Activated naive CD4-positive, alpha-beta T cell treated with anti-CD3 and anti-CD28 coated beads for 36 hours (primary cell): ENCODE measurements around the gene OR2T6. TPM values are rescaled to one million over a fixed set of nuclear protein-coding genes. Genes with fewer than 3 reads are reported as not detected.
"Not testable (repeated sequence)": the region's sequence is repeated elsewhere in the genome, so short reads cannot be mapped to it uniquely, and the experiment has no call there.

Source experiments
- CTCF ChIA-PET: fragments of 350-600 bp; sonication (Branson Sonifier 250); formaldehyde crosslinking; loops from one replicate; lab custom pipeline; 2021; ENCODE audit warnings: antibody characterized with exemption; lab: Charles Lee
- DNase-seq: peaks from one replicate; pipeline ENCODE4 v3.0.0-alpha.2; 2020
- H3K27ac Mint-ChIP-seq: one replicate; pipeline ENCODE4 v1.8.0; 2021; ENCODE audit warnings: mild to moderate bottlenecking, mixed read lengths
- H3K27me3 Mint-ChIP-seq: one replicate; pipeline ENCODE4 v1.8.0; 2021; ENCODE audit warnings: low read depth, mixed read lengths
- H3K36me3 Mint-ChIP-seq: one replicate; pipeline ENCODE4 v1.8.0; 2021; ENCODE audit warnings: low read depth, mixed read lengths
- H3K4me1 Mint-ChIP-seq: one replicate; pipeline ENCODE4 v1.8.0; 2021; ENCODE audit warnings: low read depth, mixed read lengths
- H3K4me3 Mint-ChIP-seq: one replicate; pipeline ENCODE4 v1.8.0; 2021; ENCODE audit warnings: mild to moderate bottlenecking, moderate library complexity, mixed read lengths
- H3K9me3 Mint-ChIP-seq: one replicate; pipeline ENCODE4 v1.8.0; 2021; ENCODE audit warnings: mixed read lengths
- intact Hi-C: fragments of 100-400 bp; cut with micrococcal nuclease; formaldehyde crosslinking; loops from one replicate; pipeline ENCODE4 v1.15.1; 2023
- total RNA-seq, 2 experiments: library from RNA; stranded (reverse); gene quantifications; one replicate each; pipeline ENCODE4 v1.2.3, GENCODE V29; 2021

OR2T6 gene
- total RNA-seq, 2 experiments from 2014 or later, result not detected

DNA sequence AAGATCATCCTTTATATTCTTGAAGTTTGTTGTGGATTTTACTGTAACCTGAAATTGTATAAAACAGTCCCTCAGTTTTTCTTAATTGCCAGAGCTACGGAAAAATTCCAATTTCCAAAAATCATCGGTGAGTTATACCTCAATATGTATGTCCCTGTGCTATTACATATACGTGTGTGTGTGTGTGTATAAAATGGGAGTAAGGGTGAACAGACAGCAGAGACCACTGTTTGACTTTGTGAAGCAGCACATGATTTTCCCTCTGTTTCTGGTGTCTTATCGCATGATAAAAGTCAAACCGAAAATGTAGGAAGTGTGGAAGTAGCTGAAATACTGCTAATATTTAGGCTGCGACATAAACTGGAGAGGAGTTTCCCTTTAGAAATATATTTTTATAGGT lies 28.5 kb downstream of the OR2T6 start:
- Mint-ChIP-seq H3K4me3 (no peak overlapping the region), H3K9me3 (peaks cover 2% of the 10 kb centered on the region), H3K27ac (no peak overlapping the region), H3K4me1 (no peaks in the 10 kb centered on the region), H3K27me3 (no peaks in the 10 kb centered on the region), H3K36me3 (no peaks in the 10 kb centered on the region)
- no peak for DNase-seq
- CTCF ChIA-PET, result interaction anchor here (0.6 to 2.4 kb wide), 11 partner anchors 13 to 404 kb away, joined by 3 to 6 read pairs (median 4); no protein-coding TSS in a partner anchor
- intact Hi-C loops, result loop anchor here (1.0 to 5.0 kb wide), 6 partner anchors 162 to 722 kb away; no protein-coding TSS in a partner anchor

DNA sequence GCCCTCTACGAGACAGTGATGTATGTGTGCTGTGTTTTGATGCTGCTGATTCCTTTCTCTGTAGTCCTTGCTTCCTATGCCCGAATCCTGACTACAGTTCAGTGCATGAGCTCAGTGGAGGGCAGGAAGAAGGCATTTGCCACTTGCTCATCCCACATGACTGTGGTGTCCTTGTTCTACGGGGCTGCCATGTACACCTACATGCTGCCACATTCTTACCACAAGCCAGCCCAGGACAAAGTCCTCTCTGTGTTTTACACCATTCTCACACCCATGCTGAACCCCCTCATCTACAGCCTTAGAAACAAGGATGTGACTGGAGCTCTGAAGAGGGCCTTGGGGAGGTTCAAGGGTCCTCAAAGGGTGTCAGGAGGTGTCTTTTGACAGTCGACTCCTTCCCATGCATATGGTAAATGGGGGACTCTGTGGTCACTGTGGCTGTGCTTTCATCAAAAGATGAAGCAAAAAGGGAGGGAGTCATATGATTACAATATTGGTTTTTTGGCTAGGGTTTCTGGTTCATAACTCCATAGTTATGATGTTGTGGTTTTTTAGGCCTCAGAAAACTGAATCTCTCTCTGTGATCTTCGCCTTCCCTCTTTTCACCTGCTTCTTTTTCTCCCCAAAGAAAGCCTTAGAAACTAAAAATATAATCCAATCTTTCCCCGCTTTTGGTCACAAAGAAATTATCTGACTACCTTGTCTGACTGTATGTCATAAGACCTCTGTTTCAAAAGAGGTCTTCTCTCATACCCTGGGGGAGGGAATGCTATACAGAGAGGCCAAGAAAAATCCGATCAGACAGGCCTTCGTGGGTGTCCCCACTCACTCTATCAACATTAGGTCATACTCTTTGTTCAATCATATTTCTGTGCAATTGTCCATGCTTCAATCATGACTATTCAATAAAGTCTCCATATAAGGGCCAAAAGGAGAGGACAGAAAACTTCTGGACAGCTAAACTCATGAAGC lies 31.5 kb downstream of the OR2T6 start:
- CTCF ChIA-PET, result interaction anchor here (0.6 kb wide), 1 partner anchor 554 kb away, joined by 3 read pairs; no protein-coding TSS in a partner anchor
- Mint-ChIP-seq H3K4me1 (no peaks in the 10 kb centered on the region), H3K27ac (no peak overlapping the region), H3K9me3 (peaks cover 14% of the 10 kb centered on the region), H3K27me3 (no peaks in the 10 kb centered on the region), H3K4me3 (no peak overlapping the region), H3K36me3 (peaks cover 3% of the 10 kb centered on the region)
- DNase-seq, result no peak
- intact Hi-C loops, result no loop called here

DNA sequence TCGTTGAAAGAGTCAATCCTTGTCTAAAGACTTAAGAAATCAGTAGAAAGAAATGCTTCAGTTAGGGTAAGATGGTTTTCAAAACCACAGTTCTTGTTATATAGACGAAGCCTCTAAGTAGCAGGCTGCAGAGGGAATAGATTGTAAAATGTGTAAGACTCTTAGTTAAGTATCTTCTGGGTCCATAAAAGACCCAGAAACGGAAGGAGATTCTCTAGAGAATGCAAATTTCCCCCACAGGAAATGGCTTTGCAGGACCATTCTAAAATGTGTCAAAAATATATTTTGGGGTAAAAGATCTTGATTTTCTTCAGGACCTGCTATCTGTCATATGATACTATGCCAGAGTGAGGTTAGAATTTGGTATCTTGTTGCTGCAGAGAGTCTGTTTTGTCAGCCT lies 40.7 kb downstream of the OR2T6 start:
- peaks cover 3% of the 10 kb centered on the region for H3K36me3 Mint-ChIP-seq
- intact Hi-C loops, result loop anchor here (10.0 kb wide), 1 partner anchor 59 kb away; the partner anchor contains the start of gene OR2T3
- CTCF ChIA-PET, result no interaction called here
- H3K27me3 Mint-ChIP-seq, result no peaks in the 10 kb centered on the region
- H3K4me3 Mint-ChIP-seq, result no peak overlapping the region
- DNase-seq, result no peak
- H3K9me3 Mint-ChIP-seq, result peaks cover 13% of the 10 kb centered on the region
- H3K27ac Mint-ChIP-seq, result no peak overlapping the region
- H3K4me1 Mint-ChIP-seq, result peaks cover 31% of the 10 kb centered on the region

DNA sequence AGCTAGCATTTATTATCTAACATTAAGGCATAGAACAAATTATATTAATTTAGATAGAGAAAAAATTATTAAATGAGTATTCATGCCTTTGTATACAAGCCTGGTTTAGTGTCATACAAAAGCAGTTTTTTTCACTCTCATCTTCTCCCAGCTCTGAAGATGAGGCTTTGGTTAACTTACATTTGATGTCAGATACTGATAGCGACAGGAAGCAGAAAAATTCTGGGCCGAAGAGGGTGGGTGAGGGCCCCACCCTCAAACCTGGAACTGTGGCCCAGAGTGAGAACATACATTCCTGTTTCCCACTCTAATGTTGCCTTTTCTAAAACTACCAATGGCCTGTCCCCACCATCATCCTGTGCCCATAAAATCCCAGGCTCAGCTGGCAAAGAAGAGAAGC lies 42.3 kb downstream of the OR2T6 start:
- no peak for DNase-seq
- no peak overlapping the region for H3K4me3 Mint-ChIP-seq
- H3K27ac Mint-ChIP-seq, result no peak overlapping the region
- H3K9me3 Mint-ChIP-seq, result peaks cover 18% of the 10 kb centered on the region
- intact Hi-C loops, result loop anchor here (10.0 kb wide), 1 partner anchor 57 kb away; the partner anchor contains the start of gene OR2T3
- CTCF ChIA-PET, result no interaction called here
- peaks cover 31% of the 10 kb centered on the region for H3K4me1 Mint-ChIP-seq
- peaks cover 6% of the 10 kb centered on the region for H3K36me3 Mint-ChIP-seq
- H3K27me3 Mint-ChIP-seq, result no peaks in the 10 kb centered on the region

DNA sequence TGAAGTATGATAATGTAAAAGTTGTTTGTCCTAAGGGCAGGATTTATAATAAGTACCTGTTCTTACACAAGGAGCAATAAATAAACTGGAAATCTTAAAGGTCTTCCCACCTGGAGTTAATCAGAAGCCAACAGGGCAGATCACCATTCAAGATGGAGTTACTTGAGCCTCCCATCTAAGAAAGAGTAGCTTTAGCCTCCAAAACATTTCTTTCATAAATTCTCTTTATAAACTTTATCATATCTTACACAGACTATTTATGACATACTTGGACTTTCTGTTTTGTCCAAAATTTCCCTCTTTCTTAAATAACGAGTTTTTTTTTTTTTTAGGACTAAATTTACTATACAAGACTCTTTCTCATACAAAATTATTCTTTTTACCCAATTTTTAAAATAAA lies 45.8 kb downstream of the OR2T6 start:
- Mint-ChIP-seq H3K4me3 (no peak overlapping the region), H3K36me3 (peaks cover 6% of the 10 kb centered on the region), H3K4me1 (peaks cover 23% of the 10 kb centered on the region), H3K27me3 (no peaks in the 10 kb centered on the region), H3K27ac (no peak overlapping the region), H3K9me3 (peaks cover 20% of the 10 kb centered on the region)
- CTCF ChIA-PET, result interaction anchor here (0.6 kb wide), 1 partner anchor 460 kb away, joined by 3 read pairs; no protein-coding TSS in a partner anchor
- no peak for DNase-seq
- intact Hi-C loops, result no loop called here

DNA sequence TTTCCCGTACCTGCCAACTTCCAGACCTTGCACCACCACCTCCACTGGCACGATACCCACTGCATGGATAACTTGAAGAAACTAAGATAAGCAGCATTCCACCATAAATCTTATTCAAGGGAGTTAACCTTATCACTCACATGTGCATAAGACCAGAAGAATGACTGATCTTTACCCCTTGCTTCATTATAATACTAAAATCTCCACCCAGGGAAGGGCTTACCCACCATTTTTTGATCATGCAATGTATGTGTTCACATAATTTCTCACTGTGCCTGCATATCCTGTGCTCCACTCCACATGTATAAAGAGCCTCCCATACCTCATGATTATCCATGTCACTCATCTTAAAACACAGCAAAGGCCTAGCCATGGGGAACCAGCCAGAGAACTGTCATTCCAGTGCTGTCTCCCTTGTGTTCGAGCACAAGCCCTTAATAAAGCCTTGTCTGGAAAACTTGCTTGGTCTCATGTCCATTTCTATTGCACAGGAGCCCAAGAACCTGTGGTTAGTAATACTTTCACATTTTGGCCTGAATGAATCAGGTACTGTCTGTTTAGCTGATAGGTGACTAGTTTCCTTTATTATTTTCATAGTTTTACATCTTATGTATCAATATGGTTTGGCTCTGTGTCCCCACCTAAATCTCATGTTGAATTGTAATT lies 52.1 kb downstream of the OR2T6 start:
- H3K4me3 Mint-ChIP-seq, DNase-seq, intact Hi-C loops, H3K9me3 Mint-ChIP-seq, H3K36me3 Mint-ChIP-seq, H3K4me1 Mint-ChIP-seq, CTCF ChIA-PET, H3K27ac Mint-ChIP-seq, H3K27me3 Mint-ChIP-seq: not testable (repeated sequence)

DNA sequence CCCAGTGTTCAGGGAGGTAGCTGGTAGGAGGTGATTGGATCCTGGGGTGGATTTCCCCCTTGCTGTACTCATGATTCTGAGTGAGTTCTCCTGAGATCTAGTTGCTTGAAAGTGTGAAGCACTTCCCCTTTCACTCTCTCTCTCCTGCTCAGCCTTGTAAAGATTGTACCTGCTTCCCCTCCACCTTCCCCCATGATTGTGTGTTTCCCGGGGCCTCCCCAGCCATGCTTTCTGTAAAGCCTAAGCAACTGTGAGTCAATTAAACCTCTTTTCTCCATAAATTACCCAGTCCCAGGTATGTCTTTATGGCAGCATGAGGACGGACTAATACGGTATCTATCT lies 52.6 kb downstream of the OR2T6 start:
- peak; percentile 17 for DNase-seq
- CTCF ChIA-PET, H3K9me3 Mint-ChIP-seq, intact Hi-C loops, H3K27ac Mint-ChIP-seq, H3K36me3 Mint-ChIP-seq, H3K4me3 Mint-ChIP-seq, H3K4me1 Mint-ChIP-seq, H3K27me3 Mint-ChIP-seq: not testable (repeated sequence)

DNA sequence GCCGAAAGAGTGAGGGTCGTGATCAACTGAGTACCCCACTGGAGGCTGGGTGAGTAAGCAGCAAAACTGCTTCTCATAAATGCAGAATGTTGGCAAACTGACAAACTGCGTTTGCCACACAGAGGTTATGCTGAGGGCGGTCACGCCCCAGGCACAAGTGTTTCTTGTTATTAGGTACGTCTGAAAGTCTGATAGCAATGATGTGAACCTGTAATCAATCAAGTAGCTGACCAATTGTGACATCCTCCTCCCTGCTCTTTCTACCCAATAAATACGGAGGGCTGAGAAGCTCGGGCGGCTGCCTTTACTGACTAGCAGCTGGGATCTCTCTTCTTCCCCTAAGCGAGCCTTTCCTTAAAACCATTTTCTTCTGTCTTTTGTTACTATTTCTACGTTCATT lies 56.1 kb downstream of the OR2T6 start:
- H3K27me3 Mint-ChIP-seq, H3K4me1 Mint-ChIP-seq, intact Hi-C loops, H3K27ac Mint-ChIP-seq, H3K9me3 Mint-ChIP-seq, H3K4me3 Mint-ChIP-seq, DNase-seq, CTCF ChIA-PET, H3K36me3 Mint-ChIP-seq: not testable (repeated sequence)

DNA sequence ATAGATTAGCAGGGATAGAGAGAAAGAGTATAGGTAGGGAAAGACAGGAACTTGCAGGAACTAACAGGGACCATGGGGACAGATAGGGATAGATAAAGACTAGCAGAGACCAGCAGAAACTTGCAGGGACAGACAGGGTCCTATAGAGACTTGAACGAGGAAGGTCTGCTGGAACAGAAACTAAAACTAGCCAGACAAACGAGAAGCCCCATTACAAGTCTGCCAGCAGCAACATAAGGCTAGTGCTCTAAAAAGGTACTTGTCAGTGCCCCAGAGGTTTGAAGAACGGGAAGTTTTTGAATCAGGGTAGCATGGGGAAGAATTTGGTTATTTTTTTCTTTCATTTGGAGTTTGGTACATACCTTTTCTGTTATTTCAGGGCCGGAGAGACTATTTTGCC lies 56.7 kb downstream of the OR2T6 start:
- H3K9me3 Mint-ChIP-seq, result not testable (repeated sequence)

DNA sequence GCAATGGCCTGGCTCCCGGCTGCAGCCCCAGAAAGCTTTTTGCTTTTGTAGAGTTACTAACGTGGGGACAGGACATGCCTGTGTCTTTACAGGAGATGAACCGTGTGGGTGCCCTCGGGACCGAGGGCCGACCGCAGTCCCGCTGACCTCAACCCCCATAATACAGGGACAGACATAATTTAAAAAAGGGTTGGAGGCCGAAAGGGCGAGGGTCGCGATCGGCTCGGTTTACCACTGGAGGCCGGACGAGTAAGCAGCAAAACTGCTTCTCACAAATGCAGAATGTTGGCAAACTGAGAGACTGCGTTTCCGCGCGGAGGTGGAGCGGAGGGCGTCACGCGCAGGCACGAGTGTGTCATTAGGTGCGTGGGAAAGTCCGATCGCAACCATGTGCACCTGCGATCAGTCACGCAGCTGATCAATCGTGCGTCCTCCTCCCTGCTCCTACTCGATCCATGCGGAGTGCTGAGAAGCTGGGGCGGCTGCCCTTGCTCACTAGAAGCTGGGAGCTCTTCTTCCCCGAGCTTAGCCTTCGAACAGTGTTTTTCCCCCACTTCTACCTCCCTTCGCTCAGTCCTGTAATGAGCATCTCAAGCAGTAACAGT lies 58.4 kb downstream of the OR2T6 start:
- H3K36me3 Mint-ChIP-seq, H3K4me1 Mint-ChIP-seq, intact Hi-C loops, H3K4me3 Mint-ChIP-seq, H3K9me3 Mint-ChIP-seq, DNase-seq, CTCF ChIA-PET, H3K27me3 Mint-ChIP-seq, H3K27ac Mint-ChIP-seq: not testable (repeated sequence)

More for the DNA sequence above, 56.7 kb downstream of the OR2T6 start:
- intact Hi-C loops, H3K4me3 Mint-ChIP-seq, H3K36me3 Mint-ChIP-seq, DNase-seq, H3K27ac Mint-ChIP-seq, CTCF ChIA-PET, H3K4me1 Mint-ChIP-seq, H3K27me3 Mint-ChIP-seq: not testable (repeated sequence)

DNA sequence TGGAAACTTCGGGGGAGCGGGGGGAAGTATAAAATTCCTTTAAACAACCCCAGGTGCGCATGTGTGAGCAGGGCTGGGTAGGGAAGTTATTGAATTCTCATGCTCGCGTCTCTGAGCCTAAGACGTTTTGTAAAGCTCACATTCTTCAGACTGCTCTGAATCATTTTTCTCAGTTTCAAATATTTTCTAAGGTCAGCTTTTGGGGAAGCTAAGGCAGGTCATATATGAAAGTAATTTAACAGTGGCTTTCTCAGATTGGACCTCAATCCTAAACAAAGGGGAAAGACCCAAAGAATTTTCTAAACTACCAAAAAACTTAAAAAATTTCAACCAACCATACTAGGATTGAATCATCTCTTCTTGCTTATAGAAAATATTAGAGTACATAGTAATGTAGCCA lies 59.4 kb downstream of the OR2T6 start:
- H3K27ac Mint-ChIP-seq, intact Hi-C loops, CTCF ChIA-PET: not testable (repeated sequence)

DNA sequence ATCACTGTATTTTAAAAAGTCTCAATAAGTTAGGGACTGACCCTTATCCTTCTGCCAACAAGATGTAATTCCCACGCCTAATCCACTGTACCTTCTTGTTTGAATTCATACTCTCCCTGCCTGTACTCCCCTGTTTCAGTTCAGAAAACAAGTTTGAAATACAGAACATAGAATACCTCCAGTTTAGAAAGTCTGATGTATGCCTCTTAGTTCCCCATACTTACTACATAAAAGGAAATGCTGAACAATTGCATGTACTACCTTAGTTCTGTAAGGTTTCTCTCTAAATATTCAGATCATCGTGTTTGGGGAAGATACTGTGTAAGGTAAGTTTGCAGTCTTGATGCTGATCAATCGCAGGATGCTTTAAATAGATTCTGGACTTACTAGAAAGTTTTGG lies 60.8 kb downstream of the OR2T6 start:
- H3K27ac Mint-ChIP-seq, H3K4me3 Mint-ChIP-seq, DNase-seq, intact Hi-C loops, H3K9me3 Mint-ChIP-seq, H3K36me3 Mint-ChIP-seq, H3K27me3 Mint-ChIP-seq, H3K4me1 Mint-ChIP-seq, CTCF ChIA-PET: not testable (repeated sequence)

More for the DNA sequence above, 59.4 kb downstream of the OR2T6 start:
- DNase-seq, H3K4me3 Mint-ChIP-seq, H3K36me3 Mint-ChIP-seq, H3K4me1 Mint-ChIP-seq, H3K9me3 Mint-ChIP-seq, H3K27me3 Mint-ChIP-seq: not testable (repeated sequence)
